ENCODE results near the gene KIF3B.
"Not testable (repeated sequence)": the region's sequence is repeated elsewhere in the genome, so short reads cannot be mapped to it uniquely, and the experiment has no call there.

The KIF3B gene

GRCh38 chr20:32296819-32297420, 19.5 kb downstream of the KIF3B start:
- DNase-seq: no peak

- no peak for DNase-seq
Observed at GRCh38 chr20:32297439-32297838, 20.0 kb downstream of the KIF3B start.

- no peak for DNase-seq
Observed at GRCh38 chr20:32300647-32301046, 23.2 kb downstream of the KIF3B start.

- DNase-seq: no peak
Observed at GRCh38 chr20:32301719-32302506, 24.5 kb downstream of the KIF3B start.

- no peak for DNase-seq
Observed at GRCh38 chr20:32302507-32302872, 25.0 kb downstream of the KIF3B start.

- no peak for DNase-seq
Observed at GRCh38 chr20:32304131-32304746, 26.8 kb downstream of the KIF3B start.

- DNase-seq: no peak
Observed at GRCh38 chr20:32312718-32313424, 35.4 kb downstream of the KIF3B start.

- DNase-seq: no peak
Observed at GRCh38 chr20:32314768-32315167, 37.3 kb downstream of the KIF3B start.

GRCh38 chr20:32315399-32315798, 37.9 kb downstream of the KIF3B start:
- DNase-seq: no peak

GRCh38 chr20:32315891-32316290, 38.4 kb downstream of the KIF3B start:
- DNase-seq: no peak

- no peak for DNase-seq
Observed at GRCh38 chr20:32316667-32317066, 39.2 kb downstream of the KIF3B start.

- DNase-seq: no peak
Observed at GRCh38 chr20:32319100-32319499, 41.6 kb downstream of the KIF3B start.

- no peak for DNase-seq
Observed at GRCh38 chr20:32320305-32320704, 42.9 kb downstream of the KIF3B start.

GRCh38 chr20:32321390-32321789, 43.9 kb downstream of the KIF3B start:
- DNase-seq: no peak

- DNase-seq: not testable (repeated sequence)
Observed at GRCh38 chr20:32322260-32322659, 44.8 kb downstream of the KIF3B start.

- not testable (repeated sequence) for DNase-seq
Observed at GRCh38 chr20:32323761-32324160, 46.3 kb downstream of the KIF3B start.

GRCh38 chr20:32325706-32326503, 48.5 kb downstream of the KIF3B start:
- DNase-seq: no peak

- DNase-seq: no peak
Observed at GRCh38 chr20:32326504-32326845, 49.0 kb downstream of the KIF3B start.

- no peak for DNase-seq
Observed at GRCh38 chr20:32327087-32327681, 49.7 kb downstream of the KIF3B start.

- no peak for DNase-seq
Observed at GRCh38 chr20:32329817-32330554, 52.5 kb downstream of the KIF3B start.

- DNase-seq: no peak
Observed at GRCh38 chr20:32330555-32330897, 53.1 kb downstream of the KIF3B start.

GRCh38 chr20:32332614-32333013, 55.2 kb downstream of the KIF3B start:
- no peak for DNase-seq

Measured in activated CD8-positive, alpha-beta memory T cell treated with anti-CD3 and anti-CD28 coated beads for 24 hours (primary cell).